GM23338 (cell line): ENCODE results near the gene CLEC18C. TPM values are rescaled to one million over a fixed set of nuclear protein-coding genes. Genes with fewer than 3 reads are reported as not detected.

Source experiments
- ATAC-seq: fragments of 200-7000 bp; cut with Tn5 transposase; 3 replicates; pipeline ENCODE4 v1.9.1; 2020
- DNase-seq: peaks from one replicate; pipeline ENCODE4 v3.0.0-alpha.2; 2015; ENCODE audit warnings: low spot score
- H2AFZ ChIP-seq: fragments of 200-600 bp; sonication (generic); 2 replicates; pipeline ENCODE4 v1.8.0; 2016; ENCODE audit warnings: antibody characterized with exemption, mild to moderate bottlenecking, moderate library complexity
- H3F3A ChIP-seq: fragments of 200-600 bp; sonication (generic); replicated peaks from 2 replicates; pipeline ENCODE4 v1.8.0; 2017; ENCODE audit warnings: antibody characterized with exemption, mixed run types, low read depth
- H3K27ac ChIP-seq: fragments of 200-600 bp; sonication (generic); 2 replicates; pipeline ENCODE4 v1.6.1; 2016; ENCODE audit warnings: low read depth
- H3K27me3 ChIP-seq: fragments of 200-600 bp; sonication (generic); 2 replicates; pipeline ENCODE4 v1.8.0; 2016; ENCODE audit warnings: mild to moderate bottlenecking, mixed run types, moderate library complexity; ENCODE audit not compliant: insufficient read depth
- H3K36me3 ChIP-seq: fragments of 200-600 bp; sonication (generic); 2 replicates; pipeline ENCODE4 v1.8.0; 2016; ENCODE audit warnings: mild to moderate bottlenecking; ENCODE audit not compliant: insufficient read depth
- H3K4me1 ChIP-seq: fragments of 200-600 bp; sonication (generic); 2 replicates; pipeline ENCODE4 v1.8.0; 2016; ENCODE audit warnings: mild to moderate bottlenecking, moderate library complexity; ENCODE audit not compliant: insufficient read depth
- H3K4me2 ChIP-seq: fragments of 200-600 bp; sonication (generic); 2 replicates; pipeline ENCODE4 v1.7.1; 2017; ENCODE audit warnings: mixed run types
- H3K4me3 ChIP-seq: fragments of 200-600 bp; sonication (generic); 2 replicates; pipeline ENCODE4 v1.6.1; 2016; ENCODE audit warnings: mixed run types
- H3K79me2 ChIP-seq: fragments of 200-600 bp; sonication (generic); replicated peaks from 2 replicates; pipeline ENCODE4 v1.8.0; 2017; ENCODE audit warnings: mild to moderate bottlenecking; ENCODE audit not compliant: insufficient read depth
- H3K9me2 ChIP-seq: fragments of 200-600 bp; sonication (generic); 2 replicates; pipeline ENCODE4 v1.8.0; 2017; ENCODE audit not compliant: insufficient read depth
- H4K20me1 ChIP-seq: fragments of 200-600 bp; sonication (generic); replicated peaks from 2 replicates; pipeline ENCODE4 v1.8.0; 2017; ENCODE audit warnings: mild to moderate bottlenecking; ENCODE audit not compliant: insufficient read depth
- H3K27ac Mint-ChIP-seq: 2 replicates; pipeline ENCODE4 v1.8.0; 2020; ENCODE audit warnings: inconsistent platforms, mild to moderate bottlenecking, moderate library complexity, mixed read lengths
- H3K27me3 Mint-ChIP-seq: 3 replicates; pipeline ENCODE4 v1.8.0; 2022; ENCODE audit warnings: low read depth, mild to moderate bottlenecking, moderate library complexity, mixed read lengths, inconsistent platforms; ENCODE audit not compliant: insufficient read depth, poor library complexity
- H3K36me3 Mint-ChIP-seq: 3 replicates; pipeline ENCODE4 v1.8.0; 2021; ENCODE audit warnings: low read depth, mild to moderate bottlenecking, inconsistent platforms, moderate library complexity, mixed read lengths
- H3K4me1 Mint-ChIP-seq: 3 replicates; pipeline ENCODE4 v1.8.0; 2020; ENCODE audit warnings: mild to moderate bottlenecking, inconsistent platforms, mixed read lengths
- H3K4me3 Mint-ChIP-seq: 3 replicates; pipeline ENCODE4 v1.8.0; 2021; ENCODE audit warnings: moderate library complexity, mild to moderate bottlenecking, inconsistent platforms, mixed read lengths
- H3K9me3 Mint-ChIP-seq: 3 replicates; pipeline ENCODE4 v1.8.0; 2020; ENCODE audit warnings: moderate library complexity, mild to moderate bottlenecking, inconsistent platforms, mixed read lengths
- CREB1 ChIP-seq: fragments of 250-450 bp; sonication (Bioruptor Pico); IDR thresholded peaks from 2 replicates; pipeline ENCODE4 v1.5.0; 2020; ENCODE audit warnings: low read depth, mild to moderate bottlenecking, moderate library complexity
- CTCF ChIP-seq, 2 experiments: fragments of 200-600 bp in 1 of 2; sonication (generic) in 1 of 2; conservative IDR thresholded peaks; 2 replicates each; pipeline versions ENCODE4 v1.5.1 to v1.6.1; 2016 to 2017; ENCODE audit warnings: antibody characterized with exemption in 2 of 2, low read depth in 2 of 2, mild to moderate bottlenecking in 2 of 2, moderate library complexity in 1 of 2
- ETS1 ChIP-seq: IDR thresholded peaks from 2 replicates; pipeline ENCODE4 v1.6.1; 2016; ENCODE audit warnings: antibody characterized with exemption
- EZH2 ChIP-seq: fragments of 200-600 bp; sonication (generic); IDR thresholded peaks from one replicate; pipeline ENCODE4 v1.8.0; 2017; ENCODE audit warnings: antibody characterized with exemption, mild to moderate bottlenecking, low read depth; ENCODE audit not compliant: unreplicated experiment
- JUNB ChIP-seq: IDR thresholded peaks from one replicate; pipeline ENCODE4 v1.6.1; 2016; ENCODE audit warnings: antibody characterized with exemption; ENCODE audit not compliant: unreplicated experiment
- NANOG ChIP-seq: IDR thresholded peaks from 2 replicates; pipeline ENCODE4 v1.6.1; 2016; ENCODE audit warnings: antibody characterized with exemption, borderline replicate concordance
- STAT1 ChIP-seq: IDR thresholded peaks from one replicate; pipeline ENCODE4 v1.6.1; 2016; ENCODE audit warnings: antibody characterized with exemption; ENCODE audit not compliant: unreplicated experiment
- polyA plus RNA-seq: library from polyadenylated mRNA; unstranded; fragments of >200 nt; fragmentation: Nextera tagmentation; extraction: Ambion mirVana; gene quantifications from 2 replicates; pipeline ENCODE4 v1.2.1, GENCODE V29; 2016
- total RNA-seq: library from RNA; depleted of rRNA; stranded (reverse); fragments of >200 nt; shearing (Covaris generic); gene quantifications from 2 replicates; pipeline ENCODE4 v1.2.3, GENCODE V29; 2014
- TF ChIP-seq, protein P1 (sequence below): fragments of 250-450 bp; sonication (Bioruptor Pico); IDR thresholded peaks from 2 replicates; pipeline ENCODE4 v1.5.0; 2020; ENCODE audit warnings: mild to moderate bottlenecking, moderate library complexity
- TF ChIP-seq, protein P2 (sequence below): IDR thresholded peaks from one replicate; pipeline ENCODE4 v1.6.1; 2018; ENCODE audit warnings: antibody characterized with exemption; ENCODE audit not compliant: unreplicated experiment

CLEC18C gene
- total and polyA plus RNA-seq, 2 experiments from 2014 or later, result 0.06 TPM; not detected in 1

DNA sequence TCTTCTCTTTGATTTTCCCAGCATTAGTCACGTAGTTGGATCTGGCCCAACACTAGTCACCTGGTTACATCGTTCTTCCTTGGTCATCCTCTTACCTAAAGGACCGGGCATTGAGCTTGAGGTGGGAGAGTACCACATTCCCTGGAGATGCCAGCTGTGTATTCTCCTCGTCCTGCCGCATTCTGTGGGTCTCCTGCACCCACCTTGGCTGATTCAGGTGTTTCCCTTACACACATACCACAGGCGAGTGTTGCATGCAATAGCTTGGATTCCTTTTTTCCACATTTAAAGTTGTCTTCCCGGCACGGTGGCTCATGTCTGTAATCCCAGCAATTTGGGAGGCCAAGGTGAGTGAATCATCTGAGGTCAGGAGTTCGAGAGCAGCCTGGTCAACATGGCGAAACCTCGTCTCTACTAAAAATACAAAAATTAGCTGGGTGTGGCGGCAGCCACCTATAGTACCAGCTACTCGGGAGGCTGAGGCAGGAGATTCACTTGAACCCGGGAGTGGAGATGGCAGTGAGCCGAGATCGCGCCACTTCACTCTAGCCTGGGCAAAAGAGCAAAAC lies 21.6 kb upstream of the CLEC18C start (continued):
- TF ChIP-seq, protein P1, sequence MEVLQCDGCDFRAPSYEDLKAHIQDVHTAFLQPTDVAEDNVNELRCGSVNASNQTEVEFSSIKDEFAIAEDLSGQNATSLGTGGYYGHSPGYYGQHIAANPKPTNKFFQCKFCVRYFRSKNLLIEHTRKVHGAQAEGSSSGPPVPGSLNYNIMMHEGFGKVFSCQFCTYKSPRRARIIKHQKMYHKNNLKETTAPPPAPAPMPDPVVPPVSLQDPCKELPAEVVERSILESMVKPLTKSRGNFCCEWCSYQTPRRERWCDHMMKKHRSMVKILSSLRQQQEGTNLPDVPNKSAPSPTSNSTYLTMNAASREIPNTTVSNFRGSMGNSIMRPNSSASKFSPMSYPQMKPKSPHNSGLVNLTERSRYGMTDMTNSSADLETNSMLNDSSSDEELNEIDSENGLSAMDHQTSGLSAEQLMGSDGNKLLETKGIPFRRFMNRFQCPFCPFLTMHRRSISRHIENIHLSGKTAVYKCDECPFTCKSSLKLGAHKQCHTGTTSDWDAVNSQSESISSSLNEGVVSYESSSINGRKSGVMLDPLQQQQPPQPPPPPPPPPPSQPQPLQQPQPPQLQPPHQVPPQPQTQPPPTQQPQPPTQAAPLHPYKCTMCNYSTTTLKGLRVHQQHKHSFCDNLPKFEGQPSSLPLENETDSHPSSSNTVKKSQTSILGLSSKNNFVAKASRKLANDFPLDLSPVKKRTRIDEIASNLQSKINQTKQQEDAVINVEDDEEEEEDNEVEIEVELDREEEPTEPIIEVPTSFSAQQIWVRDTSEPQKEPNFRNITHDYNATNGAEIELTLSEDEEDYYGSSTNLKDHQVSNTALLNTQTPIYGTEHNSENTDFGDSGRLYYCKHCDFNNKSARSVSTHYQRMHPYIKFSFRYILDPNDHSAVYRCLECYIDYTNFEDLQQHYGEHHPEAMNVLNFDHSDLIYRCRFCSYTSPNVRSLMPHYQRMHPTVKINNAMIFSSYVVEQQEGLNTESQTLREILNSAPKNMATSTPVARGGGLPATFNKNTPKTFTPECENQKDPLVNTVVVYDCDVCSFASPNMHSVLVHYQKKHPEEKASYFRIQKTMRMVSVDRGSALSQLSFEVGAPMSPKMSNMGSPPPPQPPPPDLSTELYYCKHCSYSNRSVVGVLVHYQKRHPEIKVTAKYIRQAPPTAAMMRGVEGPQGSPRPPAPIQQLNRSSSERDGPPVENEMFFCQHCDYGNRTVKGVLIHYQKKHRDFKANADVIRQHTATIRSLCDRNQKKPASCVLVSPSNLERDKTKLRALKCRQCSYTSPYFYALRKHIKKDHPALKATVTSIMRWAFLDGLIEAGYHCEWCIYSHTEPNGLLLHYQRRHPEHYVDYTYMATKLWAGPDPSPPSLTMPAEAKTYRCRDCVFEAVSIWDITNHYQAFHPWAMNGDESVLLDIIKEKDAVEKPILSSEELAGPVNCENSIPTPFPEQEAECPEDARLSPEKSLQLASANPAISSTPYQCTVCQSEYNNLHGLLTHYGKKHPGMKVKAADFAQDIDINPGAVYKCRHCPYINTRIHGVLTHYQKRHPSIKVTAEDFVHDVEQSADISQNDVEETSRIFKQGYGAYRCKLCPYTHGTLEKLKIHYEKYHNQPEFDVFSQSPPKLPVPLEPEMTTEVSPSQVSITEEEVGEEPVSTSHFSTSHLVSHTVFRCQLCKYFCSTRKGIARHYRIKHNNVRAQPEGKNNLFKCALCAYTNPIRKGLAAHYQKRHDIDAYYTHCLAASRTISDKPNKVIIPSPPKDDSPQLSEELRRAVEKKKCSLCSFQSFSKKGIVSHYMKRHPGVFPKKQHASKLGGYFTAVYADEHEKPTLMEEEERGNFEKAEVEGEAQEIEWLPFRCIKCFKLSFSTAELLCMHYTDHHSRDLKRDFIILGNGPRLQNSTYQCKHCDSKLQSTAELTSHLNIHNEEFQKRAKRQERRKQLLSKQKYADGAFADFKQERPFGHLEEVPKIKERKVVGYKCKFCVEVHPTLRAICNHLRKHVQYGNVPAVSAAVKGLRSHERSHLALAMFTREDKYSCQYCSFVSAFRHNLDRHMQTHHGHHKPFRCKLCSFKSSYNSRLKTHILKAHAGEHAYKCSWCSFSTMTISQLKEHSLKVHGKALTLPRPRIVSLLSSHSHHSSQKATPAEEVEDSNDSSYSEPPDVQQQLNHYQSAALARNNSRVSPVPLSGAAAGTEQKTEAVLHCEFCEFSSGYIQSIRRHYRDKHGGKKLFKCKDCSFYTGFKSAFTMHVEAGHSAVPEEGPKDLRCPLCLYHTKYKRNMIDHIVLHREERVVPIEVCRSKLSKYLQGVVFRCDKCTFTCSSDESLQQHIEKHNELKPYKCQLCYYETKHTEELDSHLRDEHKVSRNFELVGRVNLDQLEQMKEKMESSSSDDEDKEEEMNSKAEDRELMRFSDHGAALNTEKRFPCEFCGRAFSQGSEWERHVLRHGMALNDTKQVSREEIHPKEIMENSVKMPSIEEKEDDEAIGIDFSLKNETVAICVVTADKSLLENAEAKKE (CRISPR knock-in tag), result no peak

DNA sequence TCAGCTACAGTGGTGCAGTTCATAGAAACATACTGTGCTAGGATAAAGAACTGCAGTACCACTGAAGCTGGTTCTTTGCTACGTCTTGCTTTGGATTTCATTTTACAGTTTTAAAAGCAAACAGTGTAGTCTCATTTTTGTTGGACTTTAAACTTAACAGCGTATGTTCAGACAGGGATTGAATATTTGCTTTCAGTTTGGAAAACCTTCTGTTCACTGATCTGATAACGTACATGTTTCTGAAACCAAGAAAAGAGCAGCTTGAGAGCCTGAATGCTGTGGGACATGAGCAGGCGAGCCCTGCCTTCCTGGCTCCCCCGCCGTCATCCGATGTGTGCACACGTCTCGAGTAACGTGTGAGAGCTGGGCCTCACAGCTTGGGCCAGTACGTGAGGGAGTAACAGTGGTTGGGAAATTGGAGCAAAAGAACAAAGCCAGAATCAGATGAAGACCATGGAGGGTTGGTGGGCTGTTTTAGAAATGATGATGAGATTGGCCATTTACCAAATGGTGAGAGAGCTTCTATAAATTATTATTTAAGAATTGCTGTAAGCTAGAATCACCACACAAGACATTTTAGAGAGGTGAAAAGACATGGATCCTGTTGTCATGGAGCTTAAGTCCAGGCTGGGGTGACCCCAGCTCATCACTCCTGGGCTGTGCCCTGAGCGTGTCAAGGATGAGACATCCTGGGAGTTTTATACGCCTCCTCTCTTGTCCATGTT lies 20.8 kb upstream of the CLEC18C start:
- peaks cover 47% of the 10 kb centered on the region; the same call in 1 of the 2 replicates for H4K20me1 ChIP-seq
- no peaks in the 10 kb centered on the region for H3K9me2 ChIP-seq
- no peak for DNase-seq
- H2AFZ ChIP-seq, result no peak overlapping the region
- H3K36me3 Mint-ChIP-seq, result peaks cover 67% of the 10 kb centered on the region
- no peaks in the 10 kb centered on the region for H3K4me1 Mint-ChIP-seq
- H3K27ac ChIP-seq, result no peak overlapping the region
- H3K36me3 ChIP-seq, result peaks cover 58% of the 10 kb centered on the region
- no peaks in the 10 kb centered on the region for H3K79me2 ChIP-seq
- H3K4me3 ChIP-seq, result no peak overlapping the region
- H3K27me3 Mint-ChIP-seq, result peaks cover 4% of the 10 kb centered on the region
- H3K4me3 Mint-ChIP-seq, result no peak overlapping the region
- H3K4me1 ChIP-seq, result no peaks in the 10 kb centered on the region
- no peak overlapping the region for H3K4me2 ChIP-seq
- H3K27me3 ChIP-seq, result no peaks in the 10 kb centered on the region
- no peak for ATAC-seq
- peaks cover 22% of the 10 kb centered on the region for H3F3A ChIP-seq
- no peaks in the 10 kb centered on the region for H3K9me3 Mint-ChIP-seq
- no peak overlapping the region for H3K27ac Mint-ChIP-seq
- TF ChIP-seq STAT1, result no peak
- TF ChIP-seq CTCF (conservative IDR thresholded peaks at IDR 0.05; ENCODE audit: low read depth in 2 of 2), result no peak
- TF ChIP-seq ETS1, result no peak
- no peak for TF ChIP-seq EZH2
- TF ChIP-seq, protein P2, sequence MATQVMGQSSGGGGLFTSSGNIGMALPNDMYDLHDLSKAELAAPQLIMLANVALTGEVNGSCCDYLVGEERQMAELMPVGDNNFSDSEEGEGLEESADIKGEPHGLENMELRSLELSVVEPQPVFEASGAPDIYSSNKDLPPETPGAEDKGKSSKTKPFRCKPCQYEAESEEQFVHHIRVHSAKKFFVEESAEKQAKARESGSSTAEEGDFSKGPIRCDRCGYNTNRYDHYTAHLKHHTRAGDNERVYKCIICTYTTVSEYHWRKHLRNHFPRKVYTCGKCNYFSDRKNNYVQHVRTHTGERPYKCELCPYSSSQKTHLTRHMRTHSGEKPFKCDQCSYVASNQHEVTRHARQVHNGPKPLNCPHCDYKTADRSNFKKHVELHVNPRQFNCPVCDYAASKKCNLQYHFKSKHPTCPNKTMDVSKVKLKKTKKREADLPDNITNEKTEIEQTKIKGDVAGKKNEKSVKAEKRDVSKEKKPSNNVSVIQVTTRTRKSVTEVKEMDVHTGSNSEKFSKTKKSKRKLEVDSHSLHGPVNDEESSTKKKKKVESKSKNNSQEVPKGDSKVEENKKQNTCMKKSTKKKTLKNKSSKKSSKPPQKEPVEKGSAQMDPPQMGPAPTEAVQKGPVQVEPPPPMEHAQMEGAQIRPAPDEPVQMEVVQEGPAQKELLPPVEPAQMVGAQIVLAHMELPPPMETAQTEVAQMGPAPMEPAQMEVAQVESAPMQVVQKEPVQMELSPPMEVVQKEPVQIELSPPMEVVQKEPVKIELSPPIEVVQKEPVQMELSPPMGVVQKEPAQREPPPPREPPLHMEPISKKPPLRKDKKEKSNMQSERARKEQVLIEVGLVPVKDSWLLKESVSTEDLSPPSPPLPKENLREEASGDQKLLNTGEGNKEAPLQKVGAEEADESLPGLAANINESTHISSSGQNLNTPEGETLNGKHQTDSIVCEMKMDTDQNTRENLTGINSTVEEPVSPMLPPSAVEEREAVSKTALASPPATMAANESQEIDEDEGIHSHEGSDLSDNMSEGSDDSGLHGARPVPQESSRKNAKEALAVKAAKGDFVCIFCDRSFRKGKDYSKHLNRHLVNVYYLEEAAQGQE, result no peak
- no peak for TF ChIP-seq NANOG
- no peak for TF ChIP-seq JUNB
- TF ChIP-seq CREB1 (CRISPR knock-in tag), result no peak
